Stimulated activated CD4-positive, alpha-beta T cell treated with anti-CD3 and anti-CD28 coated beads, TNF-alpha, amount 100 ng/mL, for 4 hours (primary cell): ENCODE measurements around the gene SYPL1.

Experiments used
- DNase-seq, 3 experiments: peaks; one replicate each; pipeline ENCODE4 v3.0.0-alpha.2; 2020; ENCODE audit warnings: low read depth in 3 of 3

Gene SYPL1

DNA sequence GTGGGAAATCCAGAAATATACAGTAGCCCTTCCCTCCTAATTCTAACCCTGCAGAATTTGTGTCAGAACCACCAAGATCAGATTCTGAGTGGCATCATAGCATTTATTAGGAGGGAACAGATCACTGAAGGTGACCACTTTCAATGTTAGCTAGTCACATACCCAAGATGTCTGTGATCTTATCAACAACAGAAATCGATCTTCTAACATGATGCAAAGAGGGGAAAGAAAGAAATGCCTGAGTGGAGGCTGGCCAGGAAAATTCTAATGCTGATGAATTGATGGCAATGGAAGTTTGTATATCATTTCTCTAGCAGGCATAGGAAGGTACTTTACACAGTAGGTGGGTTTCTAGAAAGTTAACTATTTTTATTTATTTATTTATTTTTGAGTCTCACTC is 10.6 kb upstream of the SYPL1 start:
- no peak for DNase-seq

DNA sequence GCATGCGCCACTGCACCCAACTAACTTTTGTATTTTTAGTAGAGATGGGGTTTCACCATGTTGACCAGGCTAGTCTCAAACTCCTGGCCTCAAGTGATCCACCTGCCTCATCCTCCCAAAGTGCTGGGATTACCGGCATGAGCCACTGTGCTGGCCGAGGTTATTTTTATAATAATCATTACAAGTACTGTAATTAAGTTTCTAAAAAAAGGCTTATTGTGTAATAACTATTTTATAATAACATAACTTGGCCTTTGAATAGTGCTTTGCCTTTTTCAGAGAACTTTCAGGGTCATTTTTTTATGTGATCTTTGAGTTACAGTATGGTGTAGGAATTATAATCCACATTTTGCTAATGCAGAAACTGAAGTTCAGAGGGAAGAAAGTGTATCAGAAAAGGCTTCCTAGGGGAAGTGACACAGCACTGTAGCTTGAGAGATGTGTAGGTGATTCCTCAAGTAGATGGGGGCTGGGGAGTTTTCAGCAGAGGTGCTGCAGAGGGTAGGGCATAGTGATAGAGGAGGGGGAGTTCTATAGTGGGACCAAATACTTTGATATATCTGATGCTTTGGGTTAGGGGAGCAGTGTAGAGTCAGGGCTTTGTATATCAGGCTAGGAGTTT is 9.2 kb upstream of the SYPL1 start:
- no peak for DNase-seq

DNA sequence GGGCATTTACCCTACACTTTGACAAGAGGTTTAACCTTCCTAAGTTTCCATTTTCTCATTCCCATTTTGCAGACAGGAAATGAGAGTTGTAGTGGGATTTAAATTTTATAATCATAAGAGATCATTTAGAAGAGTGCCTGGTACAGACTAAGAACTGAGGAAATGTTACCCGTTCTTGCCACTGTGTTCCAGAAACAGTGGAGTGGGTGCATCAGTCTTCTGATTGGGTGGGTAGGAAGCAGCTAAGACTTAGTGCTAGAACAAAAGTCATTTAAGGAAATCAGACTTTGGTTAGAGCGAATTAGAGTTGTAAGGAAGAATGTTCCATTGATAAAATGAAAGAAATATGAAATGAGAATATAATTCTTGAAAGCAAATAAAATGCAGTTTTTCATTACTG is 8.4 kb upstream of the SYPL1 start:
- no peak for DNase-seq

DNA sequence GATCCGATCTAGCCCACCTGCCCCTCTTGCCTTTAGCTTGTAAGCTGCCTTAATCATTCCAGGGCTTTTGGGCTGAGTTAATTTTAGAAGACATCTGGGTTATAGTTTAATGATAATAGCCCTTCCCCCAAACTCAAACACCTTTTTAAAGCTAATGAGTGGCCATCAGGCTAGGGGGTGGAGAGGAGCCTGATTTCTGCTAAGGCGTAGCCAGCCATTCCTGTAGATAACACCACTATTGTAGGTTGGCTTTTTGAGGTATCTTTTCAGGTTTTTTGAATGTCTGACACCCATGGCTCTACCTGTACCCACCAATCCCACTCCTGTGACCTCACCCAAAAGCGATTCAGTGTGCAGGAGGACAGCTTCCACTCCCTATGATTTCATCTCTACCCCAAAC is 7.6 kb upstream of the SYPL1 start:
- DNase-seq = no peak

DNA sequence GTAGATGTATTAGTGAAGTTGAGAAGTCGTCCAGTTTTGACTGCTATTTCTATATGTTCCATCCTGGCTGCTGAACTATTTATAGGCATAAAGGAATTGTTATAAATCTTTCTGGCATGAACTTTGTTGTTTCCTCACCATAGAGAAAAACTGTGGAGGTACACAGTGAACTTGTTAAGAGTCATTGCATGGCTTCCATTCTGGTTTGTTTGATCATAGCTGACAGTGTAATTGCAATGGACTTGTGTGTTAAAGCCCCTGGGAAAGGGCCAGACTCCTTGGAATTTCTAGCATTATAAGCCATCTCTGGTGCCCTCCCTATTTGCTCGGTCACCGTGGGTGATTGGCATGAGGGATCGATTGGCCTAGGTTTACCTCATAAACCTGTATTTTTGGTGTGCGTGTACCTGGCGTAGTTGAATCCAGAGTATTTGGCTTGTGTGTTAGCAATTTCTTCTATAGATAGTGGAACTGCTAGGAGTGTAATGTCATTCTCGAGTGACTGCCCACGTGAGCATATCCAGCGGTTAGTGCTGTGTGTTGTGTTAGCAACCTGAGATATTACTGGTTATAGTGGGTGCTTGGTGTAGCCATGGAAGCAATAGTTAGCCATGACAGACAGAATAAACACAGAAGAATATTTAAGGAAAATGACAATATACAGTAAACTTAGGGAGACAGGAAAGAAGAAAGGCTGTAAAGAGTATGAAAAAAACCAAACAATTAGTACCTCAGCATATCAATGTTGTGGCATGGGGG is 5.9 kb upstream of the SYPL1 start:
- no peak for DNase-seq

DNA sequence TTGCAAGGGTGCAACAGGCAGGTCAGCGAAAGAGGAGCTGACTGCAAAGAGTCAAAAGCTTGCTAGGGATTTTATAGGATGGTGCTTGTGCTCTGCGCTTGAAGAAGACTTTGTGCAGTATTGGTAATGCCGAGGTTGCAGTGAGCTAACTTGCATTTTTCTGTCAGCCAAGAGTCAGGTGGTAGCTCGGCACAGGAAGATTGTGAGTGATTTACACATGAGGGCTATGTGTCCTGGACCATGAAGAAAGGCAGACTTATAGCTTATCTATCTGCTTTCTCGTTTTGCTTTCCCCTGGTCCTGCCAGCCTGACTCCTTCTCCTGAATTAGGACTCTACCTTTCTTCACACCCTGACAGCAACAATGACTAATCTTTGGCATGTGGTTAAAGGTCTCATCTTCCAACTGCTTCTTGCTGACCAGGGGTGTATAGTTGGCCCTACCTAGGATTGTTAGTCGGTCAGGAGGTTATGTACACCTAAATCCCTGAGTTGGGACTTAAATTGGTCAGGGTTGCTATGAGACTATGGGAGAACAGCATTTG is 4.1 kb upstream of the SYPL1 start:
- no peak for DNase-seq

DNA sequence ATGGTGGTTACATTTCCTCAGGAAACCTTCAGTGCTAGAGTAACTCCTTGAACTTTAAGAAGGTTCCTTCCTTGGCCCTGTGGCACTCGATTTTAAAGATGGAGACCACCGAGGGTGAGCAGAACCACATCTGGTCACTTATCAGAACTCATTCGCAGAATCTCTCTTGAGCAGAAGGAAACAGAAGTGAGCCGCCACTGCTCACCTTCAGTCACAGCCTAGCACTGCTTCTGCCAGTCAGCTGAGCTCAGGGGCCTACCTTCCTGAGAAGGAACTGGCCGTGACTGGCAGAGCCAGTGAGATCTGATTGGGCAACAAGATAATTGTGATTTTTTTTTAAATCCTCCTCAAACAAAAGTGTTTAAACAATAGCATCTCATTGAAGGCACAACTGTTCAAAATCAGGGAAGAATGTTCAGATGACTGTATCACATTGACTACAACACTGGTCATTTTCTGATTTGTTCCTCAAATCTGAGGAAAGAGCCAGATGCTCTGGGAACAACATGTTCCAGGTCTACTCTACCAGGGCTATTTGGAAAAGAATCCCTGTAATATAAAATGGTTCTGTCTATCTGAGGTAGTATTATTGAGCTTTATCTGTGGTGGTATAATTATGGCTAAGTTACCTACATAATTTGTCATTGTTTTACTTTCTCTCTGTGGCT is 2.7 kb upstream of the SYPL1 start:
- peak in 1 of 3 experiments; percentile 8 for DNase-seq

DNA sequence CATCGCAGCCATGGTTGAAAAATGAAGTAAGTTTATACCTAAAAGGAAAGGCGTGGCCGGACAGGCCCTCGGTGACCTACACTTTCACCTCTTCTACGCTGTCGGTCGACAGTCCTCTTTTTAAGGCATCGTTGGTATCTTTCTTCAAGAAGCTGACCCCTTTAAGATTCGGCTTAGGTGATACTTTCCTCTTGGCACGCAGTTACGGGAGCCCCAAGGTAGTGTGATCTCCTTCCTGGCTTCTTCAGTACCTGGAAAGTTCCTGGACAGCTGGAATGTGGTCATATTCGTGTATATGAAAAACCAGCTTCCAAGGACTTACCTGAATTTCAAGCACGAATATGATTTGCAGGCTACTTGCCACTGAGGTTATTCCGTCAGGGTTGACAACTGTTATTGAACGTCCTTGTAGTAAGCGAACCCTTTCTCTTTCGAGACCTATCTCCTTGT is 885 bp upstream of the SYPL1 start:
- no peak for DNase-seq

DNA sequence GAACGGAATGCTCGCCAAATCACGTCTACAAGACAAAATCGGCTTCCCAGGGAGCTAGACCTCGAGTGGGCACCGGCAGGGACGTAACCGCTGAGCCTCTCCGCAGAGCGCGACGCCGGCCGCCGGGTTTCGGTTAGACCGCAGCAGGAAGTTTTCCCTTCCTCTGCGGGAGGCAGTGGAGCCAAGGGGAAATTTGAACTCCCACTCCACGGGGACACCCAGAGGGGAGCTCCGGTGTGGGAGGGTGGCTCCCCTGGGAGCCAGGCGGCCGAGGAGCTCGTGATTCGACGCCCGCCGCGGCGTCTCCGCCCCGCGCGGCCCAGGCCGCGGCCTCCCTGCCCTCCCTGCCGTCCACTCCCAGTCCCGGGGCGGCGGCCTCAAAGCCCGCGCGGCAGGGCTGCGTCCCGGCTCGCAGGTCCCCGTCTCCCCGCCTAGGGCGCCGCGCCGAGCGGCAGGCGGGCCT is 426 bp downstream of the SYPL1 start:
- DNase-seq = peak in 2 of 3 experiments; percentile 17 to 18

DNA sequence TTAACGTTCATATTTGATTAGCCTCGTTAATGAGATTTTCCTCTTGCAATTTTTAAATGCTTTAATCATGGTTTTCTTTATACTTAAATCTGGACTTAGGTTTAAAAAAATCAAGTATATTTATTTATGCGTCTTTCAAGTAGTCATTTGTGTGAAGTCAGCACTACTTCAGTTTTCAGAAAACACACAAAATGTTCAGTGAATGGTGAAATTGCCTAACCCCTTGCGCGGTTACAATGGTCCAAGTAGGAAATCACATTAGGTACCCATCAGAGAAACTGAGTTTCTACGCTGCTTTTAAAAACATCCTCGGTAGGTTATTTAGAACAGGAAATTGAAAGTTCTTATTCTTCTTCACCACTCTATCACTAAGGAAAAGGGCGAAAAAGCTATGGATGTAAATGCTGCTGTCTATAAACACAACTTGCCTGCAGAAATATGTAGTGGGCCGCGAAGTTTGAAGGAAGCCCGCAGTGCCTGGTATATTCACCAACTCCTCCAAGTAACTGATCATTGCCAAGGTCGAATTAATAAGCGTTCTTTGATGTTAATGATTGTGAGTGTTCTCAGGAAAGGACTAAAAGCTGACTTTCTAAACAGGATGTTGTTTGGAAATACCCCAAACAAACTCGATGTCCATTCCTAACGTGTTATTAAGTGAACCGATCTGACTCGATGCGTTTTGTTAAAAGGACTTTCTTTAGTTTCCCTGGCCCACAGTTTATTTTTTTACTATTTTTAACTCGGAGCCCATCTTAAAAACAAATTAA is 1.0 kb downstream of the SYPL1 start:
- no peak for DNase-seq

DNA sequence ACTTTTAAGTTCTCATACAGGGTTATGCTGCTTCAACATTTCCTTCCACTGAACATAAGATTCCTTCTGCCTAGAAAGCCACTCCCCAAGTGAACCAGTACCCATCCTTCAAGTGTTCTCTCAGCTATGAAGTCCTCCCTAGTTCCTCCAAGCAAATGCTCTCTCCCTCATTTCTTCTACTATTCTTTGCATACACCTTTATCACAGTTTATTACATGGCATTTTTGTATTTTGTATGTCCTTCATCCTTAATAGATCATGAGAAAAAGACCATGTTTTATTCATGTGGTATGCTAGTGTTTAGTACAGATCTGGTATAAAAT is 1.9 kb downstream of the SYPL1 start:
- no peak for DNase-seq

DNA sequence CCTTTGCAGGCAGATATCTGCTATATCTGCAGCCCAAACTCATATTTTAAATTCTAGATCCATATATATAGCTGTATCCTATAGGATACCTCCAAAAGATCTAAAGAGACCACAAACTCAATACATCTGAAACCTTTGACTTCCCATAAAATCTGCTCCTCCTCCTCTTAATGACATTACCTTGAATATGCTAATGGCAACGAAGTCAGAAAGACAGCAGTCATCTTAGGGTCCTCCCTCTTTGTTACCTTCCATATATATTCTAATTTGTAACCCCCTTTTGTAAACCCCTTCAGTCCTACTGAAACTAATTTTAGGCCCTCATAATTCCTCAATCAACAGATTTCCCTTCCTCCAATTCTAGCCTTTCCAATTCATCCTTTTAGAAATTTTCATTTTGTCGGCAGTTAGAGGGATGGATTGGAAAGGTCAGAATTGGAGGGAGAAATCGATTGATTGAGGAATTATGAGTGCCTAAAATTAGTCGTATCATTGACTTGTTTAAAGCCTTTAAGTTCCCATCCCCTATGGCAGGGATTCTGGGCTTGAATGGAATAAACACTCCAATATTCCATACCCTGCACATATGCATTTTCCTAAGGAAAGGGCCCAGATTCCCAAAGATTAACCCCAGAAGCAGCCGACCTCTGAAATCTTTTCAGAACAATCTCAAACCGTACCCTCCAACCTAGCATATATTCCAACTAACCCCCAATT is 2.4 kb downstream of the SYPL1 start:
- no peak for DNase-seq

DNA sequence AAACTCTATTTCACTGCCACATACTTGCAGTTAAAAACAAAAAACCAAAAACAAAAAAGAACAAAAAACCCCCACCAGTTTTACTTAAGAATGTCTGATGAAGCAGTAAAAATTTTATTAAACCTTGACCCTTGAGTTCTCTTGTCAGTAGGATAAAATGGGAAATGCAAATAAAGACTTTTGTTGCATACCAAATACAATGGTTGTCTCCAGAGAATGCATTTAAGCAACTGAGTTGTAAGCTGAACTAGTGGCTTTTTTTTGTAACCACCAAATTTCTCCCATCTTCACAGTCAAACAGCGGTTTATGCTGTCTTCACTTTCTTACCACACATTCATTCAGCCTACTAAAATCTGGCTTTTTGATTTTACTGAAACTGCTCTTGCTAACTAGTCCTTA is 3.1 kb downstream of the SYPL1 start:
- DNase-seq = no peak

DNA sequence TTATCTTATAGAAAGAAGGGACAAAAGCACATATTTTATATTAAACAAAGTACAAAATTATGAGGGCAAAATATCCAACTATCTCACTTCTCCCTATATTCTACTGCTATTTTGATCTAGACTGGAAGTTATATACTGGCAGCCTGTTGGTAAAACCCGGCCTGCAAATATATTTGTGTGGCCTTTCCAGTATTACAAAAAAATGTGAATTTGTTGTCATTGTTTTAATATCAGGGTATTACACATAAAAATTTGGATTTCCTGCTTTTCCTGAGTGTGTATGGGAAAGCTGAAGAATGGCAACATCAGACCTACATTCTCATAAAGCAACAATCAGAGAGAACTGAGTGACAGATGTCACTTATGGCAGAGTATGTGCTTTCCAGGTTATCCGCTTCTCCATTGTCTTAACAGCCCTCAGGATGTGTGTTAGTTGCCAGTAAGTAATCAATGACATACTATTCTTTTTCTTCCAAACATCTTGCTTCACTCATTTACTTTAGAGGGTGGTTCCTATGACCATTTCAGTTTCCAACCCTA is 7.3 kb downstream of the SYPL1 start:
- DNase-seq = no peak

DNA sequence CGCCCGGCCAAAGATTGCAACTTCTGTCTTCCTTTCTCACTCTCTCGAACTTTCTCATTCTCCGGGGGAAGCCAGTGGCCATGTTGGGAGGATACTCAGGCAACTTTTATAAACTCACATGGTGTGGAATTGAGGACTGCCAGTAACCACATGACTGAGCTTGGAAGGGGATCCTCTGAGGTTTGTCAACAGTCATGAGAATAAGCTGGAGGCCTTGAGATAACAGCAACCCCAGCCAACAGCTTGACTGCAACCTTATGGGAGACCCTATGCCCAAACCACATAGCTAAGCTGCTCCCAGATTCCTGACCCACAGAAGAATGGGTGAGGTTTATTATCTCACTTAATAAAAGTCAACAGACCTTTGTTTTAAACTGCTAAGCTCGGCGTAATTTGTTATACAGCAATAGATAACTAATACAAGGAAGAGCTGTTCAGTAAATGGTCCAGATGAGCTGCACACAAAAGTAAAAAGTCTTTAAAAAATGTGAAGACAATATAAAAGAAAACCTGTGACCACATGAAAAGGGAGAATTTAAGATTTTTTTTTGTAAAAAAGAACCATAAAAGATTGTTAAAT is 9.6 kb downstream of the SYPL1 start:
- no peak for DNase-seq

DNA sequence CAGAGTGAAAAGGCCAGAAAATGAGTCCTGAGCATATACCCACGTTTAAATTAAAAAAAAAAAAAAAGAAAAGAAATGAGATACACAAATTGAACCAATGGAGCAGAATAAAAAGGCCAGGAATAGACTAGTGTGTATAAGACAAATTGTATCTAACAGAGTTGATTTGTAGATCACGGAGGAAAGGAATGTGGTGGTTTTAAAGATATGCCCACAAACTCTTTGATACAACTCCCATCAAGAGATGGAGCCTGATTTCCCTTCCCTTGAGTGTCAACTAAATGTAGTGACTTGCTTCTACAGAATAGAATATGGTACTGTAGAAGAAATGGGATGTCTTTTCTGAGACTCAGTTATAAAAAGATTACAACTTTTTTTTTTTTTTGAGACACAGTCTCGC is 10.4 kb downstream of the SYPL1 start:
- DNase-seq = no peak

DNA sequence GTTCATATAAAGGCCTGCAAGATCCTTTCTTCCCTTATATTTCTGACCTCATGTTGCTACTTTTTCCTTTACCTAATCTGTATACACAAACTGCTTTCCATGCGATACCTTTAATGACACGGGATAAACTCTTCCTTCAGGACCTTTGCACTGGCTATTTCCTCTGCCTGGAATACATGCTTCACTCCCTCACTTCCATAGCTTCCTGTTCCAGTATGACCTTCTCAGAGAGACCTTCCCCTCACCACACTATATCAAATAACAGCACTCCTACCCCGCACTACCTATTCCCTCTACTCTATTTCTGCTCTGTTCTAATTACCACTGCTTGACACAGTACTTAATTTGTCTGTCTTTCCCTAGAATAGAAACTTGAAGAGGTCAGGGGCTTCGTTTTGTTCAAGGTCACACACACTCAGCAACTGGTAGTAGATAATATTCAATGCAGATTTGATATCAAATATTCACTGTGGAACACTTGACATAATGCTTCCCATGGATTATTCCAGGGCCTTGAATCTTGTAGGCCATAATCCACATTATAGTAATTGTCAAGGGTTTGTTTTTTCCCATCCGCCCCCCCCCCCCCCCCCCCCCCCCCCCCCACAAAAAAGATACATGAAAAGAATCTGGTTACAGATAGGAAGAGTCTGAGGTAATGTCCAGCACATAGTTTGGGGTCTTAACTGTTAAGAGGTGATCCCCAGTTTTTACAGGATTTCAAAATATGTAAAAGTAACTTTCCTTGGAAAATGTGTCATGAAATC is 11.1 kb downstream of the SYPL1 start:
- no peak for DNase-seq

DNA sequence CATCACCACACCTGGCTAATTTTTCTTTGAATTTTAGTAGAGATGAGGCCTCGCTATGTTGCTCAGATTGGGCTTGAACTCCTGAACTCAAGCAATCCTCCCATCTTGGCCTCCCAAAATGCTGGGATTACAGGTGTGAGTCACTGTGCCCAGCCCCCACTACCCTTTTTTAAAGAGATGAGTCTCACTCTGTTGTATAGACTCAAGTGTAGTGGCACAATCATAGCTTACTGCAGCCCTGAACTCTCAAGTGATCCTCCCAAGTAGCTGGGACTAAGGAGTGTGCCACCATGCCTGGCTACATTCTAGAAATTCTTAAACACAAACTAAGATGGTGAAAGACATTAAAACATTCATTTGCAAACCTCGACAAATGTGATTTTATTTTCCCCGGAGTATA is 12.6 kb downstream of the SYPL1 start:
- no peak for DNase-seq

DNA sequence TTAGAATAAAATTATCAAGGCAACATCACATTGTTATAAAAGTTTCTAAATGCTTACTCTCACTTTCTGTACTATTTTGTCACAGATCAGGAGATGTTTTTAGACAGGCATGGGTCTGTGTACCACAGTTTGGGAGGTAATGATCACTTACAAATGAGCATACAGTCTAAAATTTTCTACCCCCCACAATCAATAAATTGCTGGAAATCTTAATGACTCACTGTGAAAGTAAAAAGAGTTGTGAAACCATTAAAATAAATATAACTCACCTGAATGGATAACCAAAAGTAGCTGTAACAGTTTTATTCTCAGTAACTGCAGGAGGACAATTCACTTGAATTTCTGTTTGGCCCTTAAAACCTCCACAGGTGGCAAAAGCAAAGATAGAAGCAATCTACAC is 13.2 kb downstream of the SYPL1 start:
- no peak for DNase-seq

DNA sequence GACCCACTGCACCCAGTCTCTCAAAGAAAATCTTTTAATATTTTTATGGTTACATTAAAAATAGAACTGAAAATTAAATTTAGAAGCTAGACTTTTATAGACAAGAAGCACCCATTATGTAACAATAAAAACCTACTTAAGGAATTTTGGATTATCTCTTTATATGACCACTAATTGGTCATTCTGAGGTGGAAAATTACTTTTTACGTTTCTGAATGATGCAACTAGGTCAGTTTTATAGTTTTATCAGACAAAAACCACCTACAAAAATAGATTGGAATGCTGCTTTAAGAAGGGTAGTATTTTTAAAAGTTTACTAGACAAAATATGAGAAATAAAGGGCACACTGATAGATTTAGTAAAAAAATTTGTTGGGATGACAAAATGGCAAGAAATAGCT is 16.5 kb downstream of the SYPL1 start:
- no peak for DNase-seq
